ENCODE measurements around the gene MOG.

The MOG gene

GRCh38 chr6:29656798-29657197 is at the start of gene MOG:
Gene MOG (plus strand): TSS chr6:29657092. CDS start chr6:29657210, 118 bp downstream.
- no peak for DNase-seq

- DNase-seq = no peak
Observed at GRCh38 chr6:29608131-29608530, 48.8 kb upstream of the MOG start.

GRCh38 chr6:29610540-29610939 is 46.4 kb upstream of the MOG start:
- DNase-seq = no peak

DNA sequence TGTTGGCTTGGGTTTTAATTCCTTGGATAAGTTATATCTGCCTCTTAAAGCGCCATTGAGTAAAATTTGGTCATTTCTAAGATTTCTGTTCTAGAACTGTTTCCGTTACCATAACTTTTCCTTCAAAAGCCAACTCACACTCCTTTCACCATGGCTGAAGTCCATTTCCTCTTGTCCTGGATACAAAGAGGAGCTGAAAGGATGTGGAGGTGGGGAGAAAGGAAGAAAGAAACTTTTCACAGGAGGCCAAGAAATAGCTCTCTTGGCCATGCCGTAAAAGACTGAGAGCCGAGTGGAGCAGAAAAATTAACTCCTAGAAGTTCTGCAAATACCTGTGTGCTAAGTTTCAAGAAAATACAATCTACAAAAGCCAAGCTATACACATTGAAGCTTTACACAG is 45.5 kb upstream of the MOG start:
- DNase-seq = no peak

DNA sequence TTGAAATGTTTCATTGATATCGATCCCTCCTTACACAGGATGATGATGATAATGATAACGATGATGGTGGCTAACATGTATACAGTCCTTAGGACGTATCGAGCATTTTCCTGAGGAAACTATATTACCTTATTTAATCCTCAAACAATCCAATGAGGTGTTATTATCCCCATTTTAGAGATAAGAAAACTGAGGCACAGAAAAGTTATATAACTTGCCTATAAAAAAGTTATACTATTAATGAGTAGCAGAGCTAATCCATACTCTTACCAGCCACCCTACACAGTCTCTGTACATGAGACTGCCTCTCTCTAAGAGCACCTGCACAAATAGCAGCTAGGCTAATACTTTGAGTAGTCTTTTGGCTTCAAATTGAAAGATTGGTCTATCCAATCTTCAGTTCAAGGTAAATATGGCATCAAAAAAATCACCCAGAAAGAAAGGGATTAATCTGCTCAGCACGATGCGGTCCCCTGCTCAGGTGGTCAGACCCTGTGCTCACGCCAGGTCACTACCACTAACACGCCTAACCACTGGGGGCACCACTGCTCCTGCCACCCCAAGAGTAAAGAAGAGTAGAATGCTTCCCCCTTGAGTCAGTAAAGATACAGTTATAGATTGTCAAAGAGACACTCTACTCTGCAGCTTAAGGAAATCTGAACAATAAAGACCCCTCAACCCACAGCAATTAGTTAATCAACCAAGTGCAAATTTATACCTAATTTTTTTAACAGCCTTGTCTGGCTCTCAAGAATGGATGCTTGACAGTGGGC is 38.9 kb upstream of the MOG start:
- DNase-seq = no peak

- DNase-seq = no peak
Observed at GRCh38 chr6:29619578-29620160, 37.2 kb upstream of the MOG start.

- no peak for DNase-seq
Observed at GRCh38 chr6:29620630-29621029, 36.3 kb upstream of the MOG start.

- no peak for DNase-seq
Observed at GRCh38 chr6:29624520-29624961, 32.4 kb upstream of the MOG start.

DNA sequence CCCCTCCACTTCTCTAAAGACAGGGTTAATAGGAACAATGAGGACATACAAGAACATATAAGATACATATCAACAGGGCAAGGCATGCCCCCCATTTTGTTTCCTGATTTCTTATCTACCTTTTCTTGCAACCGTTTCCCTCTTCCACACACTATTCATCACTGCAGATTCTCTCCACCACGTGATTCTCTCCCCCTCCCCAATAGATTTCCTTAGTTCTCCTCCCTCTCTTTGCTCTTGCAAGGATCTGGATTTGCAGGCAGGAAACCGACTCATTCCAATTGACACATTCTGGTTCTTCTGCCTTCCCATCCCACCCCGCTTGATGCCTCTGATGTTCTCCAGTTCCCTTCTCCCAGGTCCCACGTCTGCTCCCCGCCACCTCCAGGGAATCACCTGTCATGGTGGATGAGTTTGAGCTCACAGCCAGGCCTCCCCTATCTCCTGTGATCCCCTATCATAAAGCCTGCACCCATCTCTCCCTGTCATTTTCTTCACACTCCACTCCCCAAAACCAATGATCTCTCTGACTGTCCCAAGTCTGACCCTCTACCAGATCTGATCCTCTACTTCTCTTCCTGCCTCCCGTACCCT is 31.5 kb upstream of the MOG start:
- no peak for DNase-seq

- no peak for DNase-seq
Observed at GRCh38 chr6:29626948-29627754, 29.7 kb upstream of the MOG start.

DNA sequence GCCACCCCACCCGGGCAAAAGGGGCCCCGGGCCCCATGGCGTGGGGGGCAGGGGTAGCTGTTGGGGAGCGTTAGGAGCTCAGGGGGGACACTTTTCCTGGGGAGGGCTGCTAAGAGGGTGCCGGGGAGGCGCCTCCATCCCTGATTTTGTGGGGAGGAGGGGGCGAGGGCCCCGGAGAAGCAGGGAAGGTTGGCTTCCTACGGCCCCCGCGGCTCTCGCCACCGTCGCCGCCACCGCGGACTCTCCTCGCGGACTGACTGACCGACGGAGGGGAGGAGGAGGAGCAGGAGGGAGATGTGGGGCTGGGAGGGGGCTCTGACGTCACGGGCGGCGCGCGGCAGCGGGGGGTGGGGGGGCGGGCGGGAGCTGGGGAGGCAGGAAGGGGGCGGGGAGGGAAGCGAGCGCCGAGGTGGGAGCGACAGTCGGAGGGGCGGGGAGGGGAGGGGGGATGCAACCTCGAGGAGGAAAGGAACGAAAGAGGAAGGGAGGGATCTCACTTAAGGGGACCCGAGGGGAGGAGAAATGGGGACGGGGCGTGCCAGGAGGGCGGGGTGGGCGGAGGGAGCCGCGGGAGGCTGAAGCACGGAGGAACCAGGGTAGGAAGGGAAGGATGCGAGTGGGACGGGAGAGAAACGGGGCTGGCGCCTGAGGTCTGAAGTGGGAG is 29.0 kb upstream of the MOG start:
- peak in 1 of 2 experiments; percentile 44 for DNase-seq

- DNase-seq = peak; percentile 18 to 82
Observed at GRCh38 chr6:29628419-29629281, 28.2 kb upstream of the MOG start.

GRCh38 chr6:29629571-29629970 is 27.3 kb upstream of the MOG start:
- DNase-seq = no peak

- no peak for DNase-seq
Observed at GRCh38 chr6:29630315-29630714, 26.6 kb upstream of the MOG start.

- no peak for DNase-seq
Observed at GRCh38 chr6:29631209-29631810, 25.6 kb upstream of the MOG start.

DNA sequence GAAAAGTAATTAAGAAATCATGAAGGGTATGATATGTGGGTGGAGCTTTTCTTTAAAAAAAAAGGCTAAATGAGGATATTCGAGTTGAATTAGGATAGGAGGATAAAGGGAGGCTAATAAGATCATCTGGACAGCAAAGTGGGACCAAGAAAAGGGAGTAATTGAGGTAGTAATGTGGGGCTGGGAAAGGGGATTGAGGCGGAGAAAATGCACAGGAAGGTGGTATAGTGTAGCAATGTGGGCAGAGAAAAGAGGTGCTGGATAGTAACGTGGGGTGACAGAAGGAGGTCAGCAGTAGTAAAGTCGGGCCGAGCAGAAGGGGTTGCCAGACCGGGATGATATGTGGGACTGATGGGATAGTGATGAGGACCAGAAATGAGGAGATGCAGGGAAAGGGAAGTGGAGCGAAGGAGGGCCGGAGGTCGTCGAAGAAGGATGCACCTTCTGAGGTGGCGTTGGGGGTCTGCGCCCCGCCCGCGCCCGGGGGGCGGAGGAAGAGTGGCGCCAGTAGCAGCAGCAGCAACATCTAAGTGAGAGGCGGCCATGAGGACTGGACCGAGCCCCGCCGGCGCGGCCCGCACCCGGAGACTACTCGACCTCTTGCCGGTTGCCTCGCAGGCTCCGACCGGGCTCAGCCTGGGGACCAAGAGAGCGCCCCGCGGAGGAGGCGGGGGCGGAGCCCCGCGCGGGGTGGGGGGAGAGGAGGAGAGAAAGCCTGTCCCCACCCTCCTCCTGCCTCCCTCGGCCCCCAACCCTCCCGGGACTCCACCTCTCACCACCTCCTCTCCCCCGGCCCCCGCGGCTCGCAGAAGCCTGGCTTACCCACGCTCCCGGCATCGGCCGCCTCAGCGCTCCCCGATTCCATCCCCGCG is 24.8 kb upstream of the MOG start:
- peak in 1 of 2 experiments; percentile 52 for DNase-seq

GRCh38 chr6:29632789-29633533 is 23.9 kb upstream of the MOG start, which contains the start of gene GABBR1:
Gene GABBR1 (minus strand): TSS chr6:29633183. CDS start chr6:29632385, 798 bp downstream.
- DNase-seq = peak; percentile 83

GRCh38 chr6:29633534-29633905 is 23.4 kb upstream of the MOG start:
- DNase-seq = peak in 1 of 2 experiments; percentile 45

DNA sequence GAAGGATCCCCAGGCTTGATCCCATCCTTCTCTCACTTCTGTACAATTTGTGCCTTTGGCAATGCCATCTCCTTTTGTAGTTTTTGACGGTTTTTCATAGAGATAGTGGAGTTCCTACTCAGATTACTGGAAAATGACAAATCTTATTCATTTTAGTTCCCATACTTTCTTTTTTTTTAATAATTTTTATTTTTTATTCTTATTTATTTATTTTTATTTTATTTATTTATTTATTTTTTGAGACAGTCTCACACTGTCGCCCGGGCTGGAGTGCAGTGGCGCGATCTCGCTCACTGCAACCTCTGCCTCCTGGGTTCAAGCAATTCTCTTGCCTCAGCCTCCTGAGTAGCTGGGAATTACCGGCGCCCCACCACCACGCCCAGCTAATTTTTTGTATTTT is 19.6 kb upstream of the MOG start:
- no peak for DNase-seq
